Left lung (tissue), 10 donors: ENCODE measurements around the gene CNOT10. TPM values are rescaled to one million over a fixed set of nuclear protein-coding genes. Genes with fewer than 3 reads are reported as not detected.

Experiments
- ATAC-seq: fragments of 200-7000 bp; cut with Tn5 transposase; one replicate; pipeline ENCODE4 v1.9.1; 2020; ENCODE audit warnings: moderate library complexity
- DNase-seq, 4 donors: peaks; one replicate each; pipeline ENCODE4 v3.0.0-alpha.2; 2013 to 2020
- H3K27ac ChIP-seq, 2 donors: fragments of 200-600 bp; sonication (generic) in 1 of 2; one replicate each; pipeline versions ENCODE4 v1.5.0 to v1.8.0; 2020 to 2021
- H3K27me3 ChIP-seq, 2 donors: fragments of 200-600 bp; sonication (generic) in 1 of 2; one replicate each; pipeline versions ENCODE4 v1.5.0 to v1.8.0; 2020 to 2021
- H3K36me3 ChIP-seq, 2 donors: fragments of 200-600 bp; sonication (generic) in 1 of 2; one replicate each; pipeline versions ENCODE4 v1.5.0 to v1.8.0; 2020 to 2021
- H3K4me1 ChIP-seq, 2 donors: fragments of 200-600 bp; one replicate each; pipeline ENCODE4 v1.8.0; 2021
- H3K4me3 ChIP-seq, 2 donors: fragments of 200-600 bp; sonication (generic) in 1 of 2; one replicate each; pipeline versions ENCODE4 v1.5.0 to v1.8.0; 2020 to 2021; ENCODE audit warnings: mild to moderate bottlenecking in 1 of 2
- H3K9me3 ChIP-seq, 2 donors: fragments of 200-600 bp; sonication (generic) in 1 of 2; one replicate each; pipeline versions ENCODE4 v1.5.0 to v1.8.0; 2020 to 2021
- intact Hi-C, 2 donors: fragments of 100-400 bp; cut with DNase I; formaldehyde crosslinking; loops; one replicate each; pipeline versions ENCODE4 v1.11.2 to v1.14.2; 2022
- polyA plus RNA-seq, 6 donors: library from polyadenylated mRNA; unstranded; fragments of 120-200 nt; gene quantifications; one replicate each; pipeline ENCODE4 v1.2.1, GENCODE V29; 2013; ENCODE audit not compliant: insufficient read length in 6 of 6
- total RNA-seq, 2 donors: library from RNA; stranded (reverse); fragmentation: NEBNext Ultra II Directional; extraction: Animal tissue kit (Norgen Biotek cat#: 25700); gene quantifications; one replicate each; pipeline ENCODE4 v1.2.1, GENCODE V29; 2021
- TF ChIP-seq, protein P1 (sequence below), 2 donors: fragments of 200-600 bp; sonication (generic) in 1 of 2; IDR thresholded peaks; one replicate each; pipeline versions ENCODE4 v1.5.0 to v1.8.0; 2021; ENCODE audit warnings: antibody characterized with exemption in 2 of 2
- donor health status: DM: no; HTN: yes; CAD: no.
- donor health status: DM: no; HTN: no; CAD: no.

Gene CNOT10
- total and polyA plus RNA-seq, 8 donors: 27.8 to 61.8 (median 50.4) TPM

DNA sequence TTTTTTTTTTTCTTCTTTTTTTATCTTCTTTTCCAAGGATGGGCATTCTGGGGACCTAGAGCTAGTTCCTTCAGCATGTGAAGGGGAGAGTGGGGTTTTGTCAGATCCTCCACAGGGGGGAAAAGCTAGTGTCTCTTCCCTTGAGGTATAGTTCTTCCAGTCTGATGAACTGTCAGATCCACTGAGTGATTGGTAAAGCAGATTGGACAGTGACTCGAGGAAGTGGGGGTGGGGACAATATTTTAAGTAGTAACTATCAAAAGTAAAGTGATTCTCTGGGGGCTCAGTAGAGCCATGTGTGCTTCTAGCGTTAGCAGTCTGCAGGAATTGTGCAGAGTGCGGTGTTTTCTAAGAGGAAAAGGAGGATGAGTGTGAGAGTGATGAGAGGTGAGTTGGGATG lies 70.8 kb downstream of the CNOT10 start:
- no peak for DNase-seq
- ATAC-seq: no peak
- no peaks in the 10 kb centered on the region for H3K9me3 ChIP-seq
- H3K27me3 ChIP-seq: no peaks in the 10 kb centered on the region
- intact Hi-C loops: no loop called here
- no peak overlapping the region for H3K27ac ChIP-seq
- H3K4me3 ChIP-seq: no peak overlapping the region
- H3K36me3 ChIP-seq: peaks cover 0 to 44% of the 10 kb centered on the region in 2 donors
- H3K4me1 ChIP-seq: peaks cover 0 to 10% of the 10 kb centered on the region in 2 donors
- TF ChIP-seq, protein P1, sequence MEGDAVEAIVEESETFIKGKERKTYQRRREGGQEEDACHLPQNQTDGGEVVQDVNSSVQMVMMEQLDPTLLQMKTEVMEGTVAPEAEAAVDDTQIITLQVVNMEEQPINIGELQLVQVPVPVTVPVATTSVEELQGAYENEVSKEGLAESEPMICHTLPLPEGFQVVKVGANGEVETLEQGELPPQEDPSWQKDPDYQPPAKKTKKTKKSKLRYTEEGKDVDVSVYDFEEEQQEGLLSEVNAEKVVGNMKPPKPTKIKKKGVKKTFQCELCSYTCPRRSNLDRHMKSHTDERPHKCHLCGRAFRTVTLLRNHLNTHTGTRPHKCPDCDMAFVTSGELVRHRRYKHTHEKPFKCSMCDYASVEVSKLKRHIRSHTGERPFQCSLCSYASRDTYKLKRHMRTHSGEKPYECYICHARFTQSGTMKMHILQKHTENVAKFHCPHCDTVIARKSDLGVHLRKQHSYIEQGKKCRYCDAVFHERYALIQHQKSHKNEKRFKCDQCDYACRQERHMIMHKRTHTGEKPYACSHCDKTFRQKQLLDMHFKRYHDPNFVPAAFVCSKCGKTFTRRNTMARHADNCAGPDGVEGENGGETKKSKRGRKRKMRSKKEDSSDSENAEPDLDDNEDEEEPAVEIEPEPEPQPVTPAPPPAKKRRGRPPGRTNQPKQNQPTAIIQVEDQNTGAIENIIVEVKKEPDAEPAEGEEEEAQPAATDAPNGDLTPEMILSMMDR (IDR thresholded peaks at IDR 0.05): no peak

DNA sequence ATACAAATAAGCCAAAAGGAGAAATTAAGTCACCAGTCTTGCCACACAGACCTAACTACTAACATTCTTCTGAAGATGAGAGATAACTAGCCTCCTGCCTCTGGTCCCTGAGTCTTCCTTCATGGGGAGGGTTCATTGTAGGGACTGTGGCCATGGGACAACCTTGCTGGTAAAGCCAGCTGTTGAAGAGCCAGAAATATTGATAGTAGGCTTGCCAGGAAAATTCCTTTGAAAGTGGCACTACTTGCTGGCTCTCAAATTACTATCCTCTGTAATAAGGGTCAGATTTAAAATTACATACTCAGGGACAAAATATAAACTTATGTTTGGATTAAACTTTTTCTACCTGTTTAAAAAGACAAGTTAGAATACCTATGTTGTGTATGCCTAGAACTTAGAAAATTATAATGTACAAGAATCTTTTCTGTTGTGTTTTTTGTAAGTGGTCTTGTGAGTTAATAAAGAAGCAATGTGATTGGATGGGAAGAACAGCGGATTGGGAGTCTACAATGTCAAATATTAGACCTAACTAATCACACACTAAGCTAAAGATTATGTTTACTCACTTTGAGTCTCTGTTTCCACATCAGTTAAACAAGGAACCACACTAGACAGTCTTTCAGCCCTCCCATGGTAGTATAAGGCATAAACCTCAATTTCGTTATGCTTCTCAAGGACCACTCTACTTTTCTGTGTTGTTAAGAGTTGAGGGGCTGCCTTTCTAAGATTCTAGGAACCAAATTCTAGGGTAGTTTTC lies 72.8 kb downstream of the CNOT10 start:
- TF ChIP-seq, protein P1 (IDR thresholded peaks at IDR 0.05): no peak
- Histone ChIP-seq H3K27ac (peak overlapping the region in 1 of 2 donors; percentile 55), H3K27me3 (no peaks in the 10 kb centered on the region), H3K36me3 (peaks cover 0 to 41% of the 10 kb centered on the region in 2 donors), H3K4me1 (peaks cover 0 to 10% of the 10 kb centered on the region in 2 donors), H3K9me3 (no peaks in the 10 kb centered on the region), H3K4me3 (no peak overlapping the region)
- ATAC-seq: no peak
- intact Hi-C loops: no loop called here
- DNase-seq: no peak

DNA sequence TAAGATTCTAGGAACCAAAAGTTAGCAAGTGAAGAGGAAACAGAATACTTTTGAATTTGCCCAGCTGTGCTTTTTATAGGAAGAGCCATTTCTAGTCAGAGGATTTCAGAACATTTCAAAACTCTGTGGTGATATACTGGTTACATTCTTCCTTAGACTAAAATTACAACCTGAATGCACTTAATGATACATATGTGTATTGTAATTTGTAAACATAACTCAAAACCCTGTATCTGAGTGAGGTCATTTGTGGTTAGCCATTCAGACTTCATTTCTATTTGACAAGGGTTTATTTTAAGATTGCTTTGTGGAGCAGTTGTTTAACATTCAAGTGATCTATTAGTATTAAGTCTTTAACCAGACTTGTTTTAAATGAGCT lies 73.4 kb downstream of the CNOT10 start:
- intact Hi-C loops: no loop called here
- no peak for DNase-seq
- TF ChIP-seq, protein P1 (IDR thresholded peaks at IDR 0.05): no peak

DNA sequence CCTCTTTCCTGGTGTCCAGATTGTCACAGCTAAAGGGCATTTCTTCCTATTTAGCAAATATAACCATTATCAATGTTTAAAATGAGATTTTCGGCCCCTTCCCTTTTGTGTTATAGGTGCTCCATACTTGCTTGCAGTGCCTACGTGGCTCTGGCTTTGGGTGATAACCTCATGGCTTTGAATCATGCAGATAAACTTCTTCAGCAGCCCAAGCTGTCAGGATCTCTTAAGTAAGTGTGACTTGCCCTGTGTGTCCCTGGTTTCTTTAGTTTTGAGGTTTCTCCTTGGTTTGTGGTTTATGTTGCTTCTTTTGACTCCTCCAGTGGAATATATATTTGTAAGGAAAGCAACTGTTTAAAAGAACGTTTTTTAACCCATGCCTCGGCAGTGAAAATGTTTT lies 74.4 kb downstream of the CNOT10 start:
- H3K27me3 ChIP-seq: no peaks in the 10 kb centered on the region
- peaks cover 0 to 10% of the 10 kb centered on the region in 2 donors for H3K4me1 ChIP-seq
- TF ChIP-seq, protein P1 (IDR thresholded peaks at IDR 0.05): no peak
- intact Hi-C loops: no loop called here
- no peak overlapping the region for H3K4me3 ChIP-seq
- no peaks in the 10 kb centered on the region for H3K9me3 ChIP-seq
- no peak overlapping the region for H3K27ac ChIP-seq
- DNase-seq: no peak
- no peak for ATAC-seq
- peaks cover 0 to 47% of the 10 kb centered on the region in 2 donors for H3K36me3 ChIP-seq

More for the DNA sequence above, 73.4 kb downstream of the CNOT10 start:
- no peak overlapping the region for H3K4me3 ChIP-seq
- ATAC-seq: no peak
- H3K27ac ChIP-seq: peak overlapping the region in 1 of 2 donors; percentile 55
- H3K36me3 ChIP-seq: peaks cover 0 to 44% of the 10 kb centered on the region in 2 donors
- H3K4me1 ChIP-seq: peaks cover 0 to 10% of the 10 kb centered on the region in 2 donors
- H3K9me3 ChIP-seq: no peaks in the 10 kb centered on the region
- no peaks in the 10 kb centered on the region for H3K27me3 ChIP-seq

DNA sequence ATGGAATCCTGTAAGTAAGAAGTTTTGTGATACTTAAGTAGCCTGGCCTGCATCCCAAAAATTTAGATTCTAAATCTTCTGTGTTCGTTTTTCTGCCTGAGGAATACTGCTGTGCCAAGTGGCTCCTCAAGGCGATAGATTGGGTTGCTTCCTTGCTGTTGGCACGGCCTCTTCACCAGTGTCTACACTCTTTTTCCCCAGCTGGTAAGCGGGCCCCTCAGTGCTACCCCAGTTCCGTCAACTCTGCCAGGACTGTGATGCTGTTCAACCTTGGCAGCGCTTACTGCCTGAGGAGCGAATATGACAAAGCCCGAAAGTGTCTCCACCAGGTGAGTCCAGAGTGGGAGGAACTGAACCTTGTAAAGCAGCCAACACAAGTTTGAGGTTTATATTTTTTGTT lies 79.5 kb downstream of the CNOT10 start:
- TF ChIP-seq, protein P1 (IDR thresholded peaks at IDR 0.05): no peak
- Histone ChIP-seq H3K27ac (no peak overlapping the region), H3K4me3 (no peak overlapping the region), H3K9me3 (no peaks in the 10 kb centered on the region), H3K4me1 (no peaks in the 10 kb centered on the region), H3K27me3 (no peaks in the 10 kb centered on the region), H3K36me3 (peaks cover 0 to 81% of the 10 kb centered on the region in 2 donors)
- intact Hi-C loops: no loop called here
- DNase-seq (no peak), ATAC-seq (no peak)
